Endometrium (tissue), 2 donors: ENCODE measurements around the gene AFF3.

Experiments used
- FAIRE-seq: peaks from 2 replicates; lab custom pipeline; 2012; peaks lifted over from hg19 to GRCh38; lab: Jason Lieb, UNC
- donor health status: control.
- donor health status: control.

The AFF3 gene

DNA sequence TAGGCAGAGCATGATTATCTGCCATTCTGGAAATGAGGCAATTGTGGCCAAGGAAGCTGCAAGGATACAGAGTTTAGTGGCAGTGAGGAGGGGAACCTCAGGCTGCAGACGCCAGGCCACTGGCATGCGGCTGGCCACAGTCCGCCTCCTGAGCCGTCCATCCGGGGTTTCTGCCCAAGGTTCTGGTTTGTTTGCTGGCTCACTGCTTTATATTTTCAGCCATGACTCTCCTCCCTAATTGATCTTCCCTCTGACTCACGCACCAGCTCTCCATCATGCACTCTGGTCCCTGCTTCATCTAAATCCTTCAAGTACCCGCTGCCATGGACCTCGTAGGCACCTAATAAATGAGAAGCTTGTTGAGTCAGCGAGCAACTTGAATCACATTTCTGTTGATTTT, 544.8 kb downstream of the AFF3 start:
- FAIRE-seq, result no peak

- FAIRE-seq, result no peak
Measured at GRCh38 chr2:99595373-99595772, 547.0 kb downstream of the AFF3 start.

DNA sequence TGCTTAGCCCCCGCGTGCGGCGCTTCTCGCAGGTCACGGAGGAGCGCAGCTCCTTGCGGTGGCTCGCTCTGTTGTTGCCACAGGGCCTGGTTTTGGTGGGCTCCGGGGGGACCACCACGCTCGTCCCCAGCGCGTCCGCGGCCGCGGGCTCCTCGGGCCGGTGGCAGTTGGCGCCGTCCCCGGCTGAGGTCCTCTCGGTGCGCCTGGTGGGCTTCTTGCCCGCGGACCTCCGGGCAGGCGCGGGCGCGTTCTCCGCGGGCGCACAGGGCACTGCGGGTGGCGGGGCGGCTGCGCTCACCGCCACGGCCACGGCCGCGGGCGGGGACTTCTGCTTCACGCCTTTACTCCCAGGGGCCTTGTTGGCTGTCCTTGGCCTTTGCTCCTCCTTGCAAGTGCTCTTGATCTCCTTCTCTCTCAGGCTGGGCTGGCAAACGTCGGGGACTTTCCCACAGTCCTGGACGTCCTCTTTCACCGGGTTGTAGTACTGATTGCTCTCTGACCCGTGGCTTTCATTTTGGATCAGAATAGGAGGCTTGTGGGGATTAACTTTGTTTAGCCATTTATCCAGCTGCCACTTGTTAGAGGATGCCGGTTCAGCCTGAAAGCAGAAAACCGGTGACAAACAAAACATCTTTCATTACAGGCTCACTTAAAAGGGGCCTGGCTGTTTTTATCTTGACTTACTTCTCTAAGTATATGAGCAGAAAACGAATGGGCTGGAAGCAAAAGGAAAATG, 548.5 kb downstream of the AFF3 start:
- FAIRE-seq, result no peak

GRCh38 chr2:99576775-99577174, 565.6 kb downstream of the AFF3 start:
- FAIRE-seq, result no peak

- no peak for FAIRE-seq
Measured at GRCh38 chr2:99573634-99574251, 568.6 kb downstream of the AFF3 start.

DNA sequence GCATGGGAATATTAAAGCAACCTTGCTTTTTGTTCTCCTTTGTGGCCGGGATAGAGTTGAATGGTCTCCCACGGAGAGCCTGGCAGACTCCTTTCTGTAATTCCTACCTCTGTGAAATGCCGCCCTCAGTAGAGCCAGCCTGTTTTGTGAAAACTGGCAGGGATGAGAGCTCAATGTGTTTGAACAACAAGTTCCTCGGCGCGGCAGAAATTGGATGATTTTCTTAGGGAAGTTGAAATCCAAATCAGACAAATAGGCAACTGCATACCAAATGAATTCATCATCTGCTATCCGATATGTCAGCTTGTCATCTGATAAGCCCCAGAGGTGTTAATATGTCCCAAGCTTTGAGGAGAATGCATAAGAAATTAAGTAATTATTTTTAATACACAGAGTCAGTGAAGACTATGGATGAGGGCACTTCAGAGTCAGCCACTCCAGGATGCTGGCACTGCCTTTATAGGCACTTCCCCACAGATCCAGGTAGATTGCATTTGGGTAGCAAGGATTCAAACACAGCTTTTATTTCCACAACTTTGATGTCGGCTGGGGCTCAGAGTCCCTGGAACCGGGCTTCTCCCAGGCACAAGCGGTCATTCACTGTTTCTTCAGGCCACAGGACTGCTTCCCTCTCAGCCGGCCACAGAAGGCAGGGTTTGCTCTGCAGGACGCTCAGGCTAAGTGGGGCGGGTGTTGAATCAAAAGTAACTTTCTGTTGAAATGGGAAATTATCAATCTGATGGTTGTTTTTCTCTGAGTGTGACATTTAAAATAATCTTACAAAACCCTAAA, 569.8 kb downstream of the AFF3 start:
- FAIRE-seq, result no peak

DNA sequence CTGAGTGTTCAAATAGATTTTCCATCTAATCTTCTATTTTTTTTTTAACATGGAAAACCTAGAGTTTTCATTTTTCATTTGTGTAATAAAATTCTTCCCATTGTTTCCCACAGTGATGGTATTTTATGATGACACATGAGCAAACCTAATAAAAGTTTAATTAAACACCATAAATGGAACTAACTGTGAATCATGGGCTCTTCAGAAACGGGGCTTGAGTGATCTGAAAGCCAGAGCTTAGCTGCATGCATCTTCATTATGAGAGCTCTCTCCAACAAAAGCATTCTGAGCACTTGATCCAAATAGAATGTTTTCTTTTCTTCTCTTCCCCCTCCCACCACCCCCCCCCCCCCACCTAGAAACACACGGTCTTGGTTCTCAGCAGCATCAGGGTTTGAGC, 570.4 kb downstream of the AFF3 start:
- FAIRE-seq, result peak; percentile 76

DNA sequence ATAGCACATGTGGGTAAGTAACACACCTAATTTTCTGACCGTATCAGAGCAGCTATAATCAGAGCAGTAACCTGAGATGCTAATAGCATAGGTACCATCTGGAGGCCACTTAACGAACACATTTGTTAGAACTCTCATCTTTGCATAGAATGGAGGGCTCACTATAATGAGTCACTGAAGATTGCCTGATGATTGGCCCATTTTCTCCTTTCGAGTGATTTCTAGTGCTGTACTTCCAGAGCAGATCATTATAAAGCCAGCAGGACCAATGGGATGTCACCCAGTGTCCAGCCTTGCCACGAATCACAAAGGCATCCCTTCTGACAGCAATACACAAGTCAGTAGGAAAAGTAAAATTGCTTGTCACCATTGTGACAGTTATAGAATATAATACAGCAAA, 570.9 kb downstream of the AFF3 start:
- FAIRE-seq, result no peak

DNA sequence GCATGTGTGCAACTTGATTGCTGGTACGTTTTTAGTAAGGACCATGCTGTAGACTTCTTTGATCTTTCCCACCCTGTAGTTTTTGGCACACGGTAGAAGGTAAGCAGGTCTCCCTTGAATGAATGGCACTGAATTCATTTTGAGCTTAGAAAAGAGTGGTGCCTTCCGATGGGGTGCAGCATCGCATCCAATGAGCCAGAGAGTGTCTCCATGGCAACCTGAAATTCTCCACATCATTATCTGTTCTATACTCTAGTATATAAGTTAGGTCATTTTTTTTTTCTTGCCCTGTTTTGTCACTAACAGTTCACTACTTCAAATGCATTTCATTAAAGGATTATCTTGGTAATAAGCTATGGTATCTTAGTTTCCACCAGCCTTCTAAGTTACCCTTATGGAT, 571.4 kb downstream of the AFF3 start:
- FAIRE-seq, result no peak

- no peak for FAIRE-seq
Measured at GRCh38 chr2:99569386-99569785, 573.0 kb downstream of the AFF3 start.

DNA sequence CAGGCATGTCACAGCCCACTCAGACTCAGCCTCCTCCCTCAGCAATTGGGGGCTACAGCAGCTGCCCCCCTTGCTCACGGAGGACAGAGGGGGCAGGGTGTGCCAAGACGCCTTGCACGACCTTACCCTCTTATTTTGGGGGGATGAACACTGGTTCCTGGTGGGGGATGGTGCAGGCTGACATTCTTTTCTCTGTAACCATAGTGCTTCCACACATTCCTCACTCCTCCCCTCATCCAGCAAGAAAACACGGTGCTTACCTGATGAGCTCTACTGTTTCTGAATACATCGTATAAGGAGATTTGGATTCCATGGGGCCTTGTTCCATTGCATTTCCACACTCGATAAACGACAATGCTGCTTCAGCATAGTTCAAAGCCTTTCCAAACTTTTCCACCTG, 577.2 kb downstream of the AFF3 start:
- no peak for FAIRE-seq

DNA sequence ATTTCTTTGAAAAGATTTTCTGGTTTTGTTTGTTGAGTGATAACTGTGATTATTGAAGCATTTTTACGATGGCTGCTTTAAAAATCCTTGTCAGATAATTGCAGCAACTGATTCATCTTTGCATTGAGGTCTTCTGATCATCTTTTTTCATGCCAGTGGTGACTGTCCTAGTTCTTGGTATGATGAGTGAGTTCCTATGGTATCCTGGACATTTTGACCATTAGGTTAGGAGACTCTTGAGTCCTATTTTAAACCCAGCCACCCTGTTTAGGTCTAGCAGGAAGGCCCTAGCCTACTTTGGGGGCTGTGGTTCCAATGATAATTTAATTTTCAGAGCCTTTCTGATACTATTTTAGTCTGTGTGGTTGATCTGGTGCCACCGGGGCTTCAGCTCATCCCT, 579.9 kb downstream of the AFF3 start:
- no peak for FAIRE-seq

GRCh38 chr2:99561804-99562203, 580.6 kb downstream of the AFF3 start:
- FAIRE-seq, result no peak

- peak; percentile 76 for FAIRE-seq
Measured at GRCh38 chr2:99559075-99559662, 583.2 kb downstream of the AFF3 start.

DNA sequence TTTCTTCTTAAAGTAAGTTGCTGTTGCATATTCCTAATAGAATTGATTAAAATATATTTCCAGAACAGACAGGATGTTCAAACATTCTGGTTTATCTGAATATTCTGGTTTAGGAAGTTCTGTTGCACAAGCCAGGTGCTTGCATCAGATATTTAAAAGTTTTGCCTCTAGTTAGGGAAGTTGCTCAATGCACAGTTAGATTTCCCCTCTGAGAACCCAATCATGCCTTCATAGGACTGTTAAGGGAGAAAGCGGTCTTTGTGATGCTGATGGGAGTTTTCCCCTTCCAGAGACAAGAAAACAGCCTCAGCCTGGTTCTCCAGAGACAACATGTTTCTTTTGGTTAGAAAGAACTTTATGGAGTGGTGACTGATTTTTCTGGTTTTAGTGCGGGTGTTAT, 587.0 kb downstream of the AFF3 start:
- FAIRE-seq, result no peak

DNA sequence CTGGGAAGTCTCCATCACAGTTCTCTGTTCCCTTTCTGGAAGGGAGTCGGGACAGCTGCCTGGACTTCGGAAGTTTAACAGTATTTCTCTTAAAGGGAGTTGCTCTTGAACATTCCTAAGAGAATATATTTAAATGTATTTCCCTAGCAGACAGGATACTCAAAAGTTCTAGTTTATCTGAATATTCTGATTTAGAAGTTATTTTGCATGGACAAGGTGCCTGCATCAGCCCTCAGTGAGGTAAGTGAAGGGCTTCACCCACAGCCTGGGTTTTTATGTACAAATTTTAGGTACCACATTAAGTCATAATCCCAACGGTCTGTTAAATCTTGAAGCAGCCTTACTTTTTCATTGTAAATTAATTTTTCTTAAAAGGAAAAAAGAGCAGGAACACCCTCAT, 587.5 kb downstream of the AFF3 start:
- no peak for FAIRE-seq

- no peak for FAIRE-seq
Measured at GRCh38 chr2:99554238-99554637, 588.2 kb downstream of the AFF3 start.

DNA sequence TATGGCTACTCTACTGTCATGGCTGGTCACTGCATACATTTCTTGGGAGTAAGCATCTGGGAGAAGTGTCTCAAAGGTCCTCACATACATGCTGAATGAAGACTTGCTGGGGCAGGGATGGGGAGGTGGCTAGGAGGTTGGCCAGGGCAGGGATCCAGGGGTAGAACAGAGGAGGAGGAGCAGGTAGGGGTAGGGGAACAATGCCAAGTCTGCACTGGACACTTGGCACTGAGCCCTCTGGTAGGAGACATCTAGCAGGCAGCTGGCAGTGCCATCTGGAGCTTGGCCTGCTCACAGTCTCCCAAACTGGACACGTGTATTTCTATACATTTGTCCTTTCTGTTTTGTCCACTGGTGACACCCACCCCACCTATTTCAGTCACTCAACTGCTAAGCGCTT, 589.9 kb downstream of the AFF3 start:
- no peak for FAIRE-seq

- FAIRE-seq, result no peak
Measured at GRCh38 chr2:99550368-99550767, 592.0 kb downstream of the AFF3 start.

- no peak for FAIRE-seq
Measured at GRCh38 chr2:99545604-99546003, 596.8 kb downstream of the AFF3 start.

GRCh38 chr2:99545066-99545465, 597.3 kb downstream of the AFF3 start:
- no peak for FAIRE-seq

- FAIRE-seq, result no peak
Measured at GRCh38 chr2:99544608-99545007, 597.8 kb downstream of the AFF3 start.

GRCh38 chr2:99543247-99543646, 599.1 kb downstream of the AFF3 start:
- FAIRE-seq, result no peak
